B cell (primary cell): ENCODE measurements around the gene AKT2.

Experiments
- CTCF ChIP-seq: fragments of 200-600 bp; IDR thresholded peaks from one replicate; pipeline ENCODE4 v1.8.0; 2022; ENCODE audit warnings: antibody characterized with exemption, mild to moderate bottlenecking
- EZH2 ChIP-seq: IDR thresholded peaks from 2 replicates; pipeline ENCODE4 v1.6.1; 2012; ENCODE audit warnings: borderline replicate concordance, low read depth, mild to moderate bottlenecking, moderate library complexity, low read length; ENCODE audit not compliant: insufficient read depth, poor library complexity, severe bottlenecking

GRCh38 chr19:40223135-40223822 lies 61.9 kb downstream of the AKT2 start:
- TF ChIP-seq CTCF (no peak), EZH2 (no peak)
